LNCAP (cell line): ENCODE measurements around the gene CEP295NL.

Source experiments
- CTCF ChIP-seq: fragments of 450-650 bp; IDR thresholded peaks from 2 replicates; pipeline ENCODE4 v1.5.1; 2017; ENCODE audit warnings: mild to moderate bottlenecking

Gene CEP295NL

GRCh38 chr17:78885956-78886355 lies 17.0 kb downstream of the CEP295NL start:
- TF ChIP-seq CTCF, result no peak

GRCh38 chr17:78884876-78885667 lies 17.9 kb downstream of the CEP295NL start:
- TF ChIP-seq CTCF, result no peak

- no peak for TF ChIP-seq CTCF
Measured at GRCh38 chr17:78884148-78884825, 18.7 kb downstream of the CEP295NL start.

- TF ChIP-seq CTCF, result no peak
Measured at GRCh38 chr17:78883533-78884131, 19.4 kb downstream of the CEP295NL start.

GRCh38 chr17:78883089-78883532 lies 19.9 kb downstream of the CEP295NL start:
- no peak for TF ChIP-seq CTCF

- no peak for TF ChIP-seq CTCF
Measured at GRCh38 chr17:78882540-78883088, 20.4 kb downstream of the CEP295NL start.

- no peak for TF ChIP-seq CTCF
Measured at GRCh38 chr17:78879635-78880186, 23.3 kb downstream of the CEP295NL start.
